HG03520 (cell line): ENCODE data around the gene XRCC5.
"Not testable (repeated sequence)": the region's sequence is repeated elsewhere in the genome, so short reads cannot be mapped to it uniquely, and the experiment has no call there.

Experiments
- ATAC-seq: cut with Tn5 transposase; IDR thresholded peaks from one replicate; pipeline ENCODE4 v1.9.1; 2021; ENCODE audit warnings: mild to moderate bottlenecking, moderate library complexity; ENCODE audit not compliant: unreplicated experiment

XRCC5 gene

GRCh38 chr2:216108967-216109921 is at the start of gene XRCC5:
Gene XRCC5, plus strand, starts transcription at chr2:216109348. Its CDS starts 89 bp downstream, at chr2:216109437.
- peak; percentile 43 for ATAC-seq

GRCh38 chr2:216064014-216064630 is 45.0 kb upstream of the XRCC5 start:
- no peak for ATAC-seq

- no peak for ATAC-seq
Observed at GRCh38 chr2:216064665-216065064, 44.5 kb upstream of the XRCC5 start.

- ATAC-seq = no peak
Observed at GRCh38 chr2:216066230-216066629, 42.9 kb upstream of the XRCC5 start.

GRCh38 chr2:216069028-216069427 is 40.1 kb upstream of the XRCC5 start:
- ATAC-seq = no peak

- no peak for ATAC-seq
Observed at GRCh38 chr2:216070195-216070594, 39.0 kb upstream of the XRCC5 start.

GRCh38 chr2:216071111-216071851 is 37.9 kb upstream of the XRCC5 start:
- no peak for ATAC-seq

- no peak for ATAC-seq
Observed at GRCh38 chr2:216072473-216072872, 36.7 kb upstream of the XRCC5 start.

GRCh38 chr2:216073773-216074172 is 35.4 kb upstream of the XRCC5 start:
- no peak for ATAC-seq

GRCh38 chr2:216074380-216074779 is 34.8 kb upstream of the XRCC5 start:
- no peak for ATAC-seq

- ATAC-seq = no peak
Observed at GRCh38 chr2:216074794-216075193, 34.4 kb upstream of the XRCC5 start.

- no peak for ATAC-seq
Observed at GRCh38 chr2:216075510-216076485, 33.4 kb upstream of the XRCC5 start.

GRCh38 chr2:216078776-216079175 is 30.4 kb upstream of the XRCC5 start:
- no peak for ATAC-seq

GRCh38 chr2:216080048-216080447 is 29.1 kb upstream of the XRCC5 start:
- not testable (repeated sequence) for ATAC-seq

- peak; percentile 11 for ATAC-seq
Observed at GRCh38 chr2:216081012-216081411, 28.1 kb upstream of the XRCC5 start.

- peak; percentile 89 for ATAC-seq
Observed at GRCh38 chr2:216081487-216082116, 27.5 kb upstream of the XRCC5 start, which contains the start of the genes PECR and TMEM169. Gene PECR, minus strand, starts transcription at chr2:216081809. Its CDS starts 68 bp downstream, at chr2:216081741. Gene TMEM169, plus strand, starts transcription at chr2:216081919. Its CDS starts 14,045 bp downstream, at chr2:216095964.

GRCh38 chr2:216082117-216082711 is 26.9 kb upstream of the XRCC5 start:
- peak; percentile 5 for ATAC-seq

GRCh38 chr2:216082805-216083204 is 26.3 kb upstream of the XRCC5 start:
- no peak for ATAC-seq
